Measurements from ENCODE around the gene LEPROT. TPM values are rescaled to one million over a fixed set of nuclear protein-coding genes. Genes with fewer than 3 reads are reported as not detected.

The LEPROT gene
- total RNA-seq, 1 experiment from 2014 or later = 25.7 TPM

GRCh38 chr1:65437616-65438015 is 17.1 kb downstream of the LEPROT start:
- no TSS peak for BruUV-seq (replicated peaks)
- Histone ChIP-seq H3K27ac (ENCODE audit: low read depth, low read length) (no peak overlapping the region), H4K20me1 (ENCODE audit: insufficient read depth) (no peaks in the 10 kb centered on the region), H3K4me2 (ENCODE audit: low read length) (no peak overlapping the region), H3K9me2 (ENCODE audit: insufficient read depth) (no peaks in the 10 kb centered on the region), H3K4me1 (ENCODE audit: control insufficient read depth in 1 of 2, insufficient read depth in 2 of 2, low read length in 2 of 2) (no peaks in the 10 kb centered on the region), H3K27me3 (ENCODE audit: insufficient read depth, low read length) (no peaks in the 10 kb centered on the region), H3K36me3 (ENCODE audit: control insufficient read depth in 1 of 2, insufficient read depth in 2 of 2, low read length in 2 of 2) (no peaks in the 10 kb centered on the region; a peak in 1 of 4 replicates), H3K9me3 (ENCODE audit: control insufficient read depth in 1 of 2, insufficient read depth in 1 of 2, low read depth in 1 of 2, low read length in 2 of 2) (no peaks in the 10 kb centered on the region), H3K9ac (ENCODE audit: low read length) (no peak overlapping the region), H3K4me3 (replicated peaks in 1 of 2; ENCODE audit: low read depth in 1 of 2, low read length in 2 of 2) (no peak overlapping the region), H2AFZ (ENCODE audit: low read depth, low read length, poor library complexity, severe bottlenecking) (no peak overlapping the region), H3K79me2 (ENCODE audit: insufficient read depth, low read length) (no peaks in the 10 kb centered on the region)
- no peak for DNase-seq (ENCODE audit: low read depth, low spot score)
- POLR2A ChIA-PET = no interaction called here
- RAD21 ChIA-PET (ENCODE audit: low non-redundant PET in 1 of 2, low total read pairs in 2 of 2, uncharacterized antibody in 2 of 2, unreplicated experiment in 2 of 2) = no interaction called here
- intact Hi-C loops (cut with micrococcal nuclease) = no loop called here
- CTCF ChIA-PET = no interaction called here
- ATAC-seq = no peak
- TF ChIP-seq MAX (IDR thresholded peaks at IDR 0.05) = no peak
- TF ChIP-seq ZNF274 (IDR thresholded peaks at IDR 0.05; ENCODE audit: low read depth, low read length) = no peak
- TF ChIP-seq CEBPB (IDR thresholded peaks at IDR 0.05; ENCODE audit: low read depth) = no peak
- no peak for TF ChIP-seq YY1 (IDR thresholded peaks at IDR 0.05; ENCODE audit: extremely low read depth, insufficient replicate concordance, low read depth, low read length)
- no peak for TF ChIP-seq POLR2AphosphoS5 (IDR thresholded peaks at IDR 0.05; ENCODE audit: low read depth, low read length)
- TF ChIP-seq ZFX (IDR thresholded peaks at IDR 0.05) = no peak
- TF ChIP-seq SRF (IDR thresholded peaks at IDR 0.05; ENCODE audit: low read depth) = no peak
- no peak for TF ChIP-seq CTCF (IDR thresholded peaks at IDR 0.05 in 2 of 3, conservative IDR thresholded peaks at IDR 0.05 in 1 of 3; ENCODE audit: borderline replicate concordance in 1 of 3, insufficient read depth in 1 of 3, low read depth in 2 of 3, low read length in 2 of 3)
- TF ChIP-seq, protein P1, sequence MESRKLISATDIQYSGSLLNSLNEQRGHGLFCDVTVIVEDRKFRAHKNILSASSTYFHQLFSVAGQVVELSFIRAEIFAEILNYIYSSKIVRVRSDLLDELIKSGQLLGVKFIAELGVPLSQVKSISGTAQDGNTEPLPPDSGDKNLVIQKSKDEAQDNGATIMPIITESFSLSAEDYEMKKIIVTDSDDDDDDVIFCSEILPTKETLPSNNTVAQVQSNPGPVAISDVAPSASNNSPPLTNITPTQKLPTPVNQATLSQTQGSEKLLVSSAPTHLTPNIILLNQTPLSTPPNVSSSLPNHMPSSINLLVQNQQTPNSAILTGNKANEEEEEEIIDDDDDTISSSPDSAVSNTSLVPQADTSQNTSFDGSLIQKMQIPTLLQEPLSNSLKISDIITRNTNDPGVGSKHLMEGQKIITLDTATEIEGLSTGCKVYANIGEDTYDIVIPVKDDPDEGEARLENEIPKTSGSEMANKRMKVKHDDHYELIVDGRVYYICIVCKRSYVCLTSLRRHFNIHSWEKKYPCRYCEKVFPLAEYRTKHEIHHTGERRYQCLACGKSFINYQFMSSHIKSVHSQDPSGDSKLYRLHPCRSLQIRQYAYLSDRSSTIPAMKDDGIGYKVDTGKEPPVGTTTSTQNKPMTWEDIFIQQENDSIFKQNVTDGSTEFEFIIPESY (IDR thresholded peaks at IDR 0.05; ENCODE audit: extremely low read depth, insufficient replicate concordance, low read length) = no peak
- no peak for TF ChIP-seq SIN3A (IDR thresholded peaks at IDR 0.05; ENCODE audit: low read depth)
- TF ChIP-seq ATF3 (IDR thresholded peaks at IDR 0.05) = no peak
- TF ChIP-seq RAD21 (IDR thresholded peaks at IDR 0.05; ENCODE audit: low read depth) = no peak
- no peak for TF ChIP-seq POLR2A (IDR thresholded peaks at IDR 0.05; ENCODE audit: borderline replicate concordance, extremely low read depth, insufficient read depth, insufficient read length)
- no peak for TF ChIP-seq FOSL1 (IDR thresholded peaks at IDR 0.05; ENCODE audit: low read depth)
